ENCODE results near the gene VSIR. TPM values are rescaled to one million over a fixed set of nuclear protein-coding genes. Genes with fewer than 3 reads are reported as not detected.

The VSIR gene
- polyA plus RNA-seq, 1 of the 3 experiments (the other 2 are of a cell fraction): 11.3 TPM

GRCh38 chr10:71707240-71707789 lies 66.0 kb downstream of the VSIR start:
- Histone ChIP-seq H3K27me3 (ENCODE audit: insufficient read depth) (peaks cover 13% of the 10 kb centered on the region), H3K9me3 (no peaks in the 10 kb centered on the region), H3K79me2 (ENCODE audit: insufficient read depth) (no peaks in the 10 kb centered on the region), H3K4me3 (ENCODE audit: low read depth in 2 of 2, low read length in 1 of 2) (no peak overlapping the region), H4K20me1 (ENCODE audit: insufficient read depth) (no peaks in the 10 kb centered on the region), H3K36me3 (replicated peaks in 1 of 2; ENCODE audit: control insufficient read depth in 1 of 2, insufficient read depth in 2 of 2, low read length in 1 of 2) (no peaks in the 10 kb centered on the region), H3K9me2 (no peaks in the 10 kb centered on the region), H2AFZ (ENCODE audit: low read depth) (no peak overlapping the region), H3K27ac (ENCODE audit: low read depth in 2 of 2, low read length in 1 of 2) (no peak overlapping the region), H3F3A (replicated peaks; ENCODE audit: insufficient read depth) (no peaks in the 10 kb centered on the region), H3K9ac (no peak overlapping the region), H3K4me2 (no peak overlapping the region), H3K4me1 (ENCODE audit: control insufficient read depth in 1 of 2, insufficient read depth in 2 of 2, low read depth in 1 of 2, low read length in 1 of 2) (peaks cover 0 to 7% of the 10 kb centered on the region in 2 experiments; a peak in 1 of 4 replicates)
- TF ChIP-seq JUND (IDR thresholded peaks at IDR 0.05) (no peak), PBX3 (IDR thresholded peaks at IDR 0.05) (no peak), TEAD4 (IDR thresholded peaks at IDR 0.05; ENCODE audit: borderline replicate concordance, insufficient read depth) (no peak), EZH2phosphoT487 (IDR thresholded peaks at IDR 0.05; ENCODE audit: borderline replicate concordance, low read depth) (no peak), RXRA (IDR thresholded peaks at IDR 0.05; ENCODE audit: borderline replicate concordance, low read depth) (no peak), RAD21 (IDR thresholded peaks at IDR 0.05; ENCODE audit: low read length) (no peak), RFX5 (IDR thresholded peaks at IDR 0.05; ENCODE audit: low read length) (no peak), MEF2A (IDR thresholded peaks at IDR 0.05; ENCODE audit: borderline replicate concordance, low read depth) (no peak), SIN3A (IDR thresholded peaks at IDR 0.05; ENCODE audit: borderline replicate concordance, low read depth, low read length) (no peak), YY1 (IDR thresholded peaks at IDR 0.05; ENCODE audit: low read depth) (no peak), TAF1 (IDR thresholded peaks at IDR 0.05; ENCODE audit: borderline replicate concordance, low read depth, low read length) (no peak)
- 65% methylated on average over 5 of the region's 5 CpGs for WGBS (ENCODE audit: low lambda C conversion rate)
- CTCF ChIA-PET: interaction anchor here (0.7 to 14.1 kb wide), 27 partner anchors 9 to 392 kb away, joined by 3 to 195 read pairs (median 8); partner anchors contain the start of genes CDH23 and VSIR
- POLR2A ChIA-PET: no interaction called here
- no peak for DNase-seq

- DNase-seq: no peak
- Histone ChIP-seq H3K9me3 (no peaks in the 10 kb centered on the region), H3K9me2 (no peaks in the 10 kb centered on the region), H3K36me3 (replicated peaks in 1 of 2; ENCODE audit: control insufficient read depth in 1 of 2, insufficient read depth in 2 of 2, low read length in 1 of 2) (no peaks in the 10 kb centered on the region), H2AFZ (ENCODE audit: low read depth) (no peak overlapping the region), H3K4me2 (no peak overlapping the region), H3K4me1 (ENCODE audit: control insufficient read depth in 1 of 2, insufficient read depth in 2 of 2, low read depth in 1 of 2, low read length in 1 of 2) (peaks cover 0 to 7% of the 10 kb centered on the region in 2 experiments; a peak in 1 of 4 replicates), H3K9ac (no peak overlapping the region), H3F3A (replicated peaks; ENCODE audit: insufficient read depth) (no peaks in the 10 kb centered on the region), H3K4me3 (ENCODE audit: low read depth in 2 of 2, low read length in 1 of 2) (no peak overlapping the region), H3K27ac (ENCODE audit: low read depth in 2 of 2, low read length in 1 of 2) (no peak overlapping the region), H4K20me1 (ENCODE audit: insufficient read depth) (no peaks in the 10 kb centered on the region), H3K27me3 (ENCODE audit: insufficient read depth) (peaks cover 21% of the 10 kb centered on the region), H3K79me2 (ENCODE audit: insufficient read depth) (no peaks in the 10 kb centered on the region)
- ChIA-PET CTCF (interaction anchor here (0.6 to 14.1 kb wide), 25 partner anchors 8 to 393 kb away, joined by 3 to 195 read pairs (median 7); partner anchors contain the start of genes CDH23 and VSIR), POLR2A (no interaction called here)
- no peak for TF ChIP-seq EP300 (IDR thresholded peaks at IDR 0.05; ENCODE audit: borderline replicate concordance in 1 of 2, low read depth in 1 of 2, low read length in 1 of 2)
- TF ChIP-seq FOXJ3 (CRISPR knock-in tag; IDR thresholded peaks at IDR 0.05): no peak
- no peak for TF ChIP-seq IRF3 (IDR thresholded peaks at IDR 0.05; ENCODE audit: low read depth, low read length)
- WGBS (ENCODE audit: low lambda C conversion rate): 62% methylated on average over 14 of the region's 35 CpGs
Observed at GRCh38 chr10:71706216-71707121, 66.9 kb downstream of the VSIR start.
